ENCODE measurements around the gene SLC3A2.

SLC3A2 gene

DNA sequence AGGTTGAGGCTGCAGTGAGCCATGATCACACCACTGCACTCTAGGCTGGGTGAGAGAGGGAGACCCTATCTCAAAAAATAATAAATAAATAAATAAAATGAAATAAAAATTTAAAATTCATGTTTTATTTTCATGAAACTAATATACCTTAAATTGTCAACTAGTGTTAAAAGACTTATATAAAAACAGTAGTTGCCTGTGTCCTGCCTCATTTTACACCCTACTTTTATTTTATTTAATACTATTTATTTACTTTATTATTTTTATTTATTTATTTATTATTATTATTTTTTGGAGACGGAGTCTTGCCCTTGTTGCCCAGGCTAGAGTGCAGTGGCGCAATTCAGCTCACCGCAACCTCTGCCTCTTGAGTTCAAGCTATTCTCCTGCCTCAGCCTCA is 36.5 kb upstream of the SLC3A2 start:
- H3K9me3 ChIP-seq (ENCODE audit: control insufficient read depth, insufficient read depth, low read length), result 0 out of 2 replicates have a peak, but pooled peaks cover 2% of the 10 kb centered on the region
- no peaks in the 10 kb centered on the region for H3K4me1 ChIP-seq (ENCODE audit: insufficient read depth, low read length)
- no peaks in the 10 kb centered on the region for H3K36me3 ChIP-seq (ENCODE audit: insufficient read depth, low read length)
- H3K9ac ChIP-seq (ENCODE audit: low read depth, low read length), result no peak overlapping the region

DNA sequence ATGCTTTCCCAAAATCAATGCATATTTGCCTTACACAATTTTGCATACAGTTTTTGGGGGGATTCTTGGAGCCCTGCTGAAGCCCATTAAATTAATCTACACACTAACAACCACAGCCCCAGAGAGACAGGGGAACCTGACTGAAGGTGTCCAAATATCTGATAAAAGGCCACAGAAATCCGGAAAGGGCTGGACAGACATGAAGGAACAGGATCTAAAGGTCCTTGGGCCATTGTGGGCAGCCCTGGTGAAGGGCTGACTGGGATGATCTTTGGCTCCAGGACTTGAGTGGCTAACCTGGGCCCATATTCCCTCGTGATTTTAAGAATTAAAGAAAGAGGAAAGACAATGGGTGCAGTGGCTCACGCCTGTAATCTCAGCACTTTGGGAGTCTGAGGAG is 34.5 kb upstream of the SLC3A2 start:
- H3K9ac ChIP-seq (ENCODE audit: low read depth, low read length), result no peak overlapping the region
- no peaks in the 10 kb centered on the region for H3K36me3 ChIP-seq (ENCODE audit: insufficient read depth, low read length)
- no peaks in the 10 kb centered on the region for H3K4me1 ChIP-seq (ENCODE audit: insufficient read depth, low read length)
- H3K9me3 ChIP-seq (ENCODE audit: control insufficient read depth, insufficient read depth, low read length), result 0 out of 2 replicates have a peak, but pooled peaks cover 2% of the 10 kb centered on the region

DNA sequence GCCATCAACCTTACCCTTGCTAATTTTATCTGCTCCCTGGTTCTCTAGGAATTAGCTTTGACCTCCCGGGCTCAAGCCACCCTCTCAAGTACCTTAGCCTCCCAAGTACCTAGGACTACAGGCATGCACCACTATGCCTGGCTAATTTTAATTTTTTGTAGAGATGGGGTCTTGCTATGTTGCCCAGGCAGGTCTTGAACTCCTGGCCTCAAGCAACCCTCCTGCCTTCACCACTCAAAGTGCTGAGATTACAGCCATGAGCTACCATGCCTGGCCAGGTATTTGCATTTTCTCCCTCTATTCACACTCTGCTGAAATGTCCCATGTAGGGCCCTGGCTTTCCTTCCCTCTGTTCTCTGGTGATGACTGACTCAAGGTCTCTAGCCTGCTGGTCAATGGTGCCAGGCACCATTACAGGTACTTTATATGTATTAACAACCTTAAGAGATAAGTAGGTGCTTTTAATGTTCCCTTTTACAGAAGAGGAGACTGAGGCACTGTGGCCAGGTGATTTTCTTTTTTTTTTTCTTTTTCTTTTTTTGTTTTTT is 32.9 kb upstream of the SLC3A2 start:
- Histone ChIP-seq H3K9me3 (ENCODE audit: control insufficient read depth, insufficient read depth, low read length) (0 out of 2 replicates have a peak, but pooled peaks cover 2% of the 10 kb centered on the region), H3K9ac (ENCODE audit: low read depth, low read length) (no peak overlapping the region), H3K4me1 (ENCODE audit: insufficient read depth, low read length) (no peaks in the 10 kb centered on the region), H3K36me3 (ENCODE audit: insufficient read depth, low read length) (peaks cover 9% of the 10 kb centered on the region)

DNA sequence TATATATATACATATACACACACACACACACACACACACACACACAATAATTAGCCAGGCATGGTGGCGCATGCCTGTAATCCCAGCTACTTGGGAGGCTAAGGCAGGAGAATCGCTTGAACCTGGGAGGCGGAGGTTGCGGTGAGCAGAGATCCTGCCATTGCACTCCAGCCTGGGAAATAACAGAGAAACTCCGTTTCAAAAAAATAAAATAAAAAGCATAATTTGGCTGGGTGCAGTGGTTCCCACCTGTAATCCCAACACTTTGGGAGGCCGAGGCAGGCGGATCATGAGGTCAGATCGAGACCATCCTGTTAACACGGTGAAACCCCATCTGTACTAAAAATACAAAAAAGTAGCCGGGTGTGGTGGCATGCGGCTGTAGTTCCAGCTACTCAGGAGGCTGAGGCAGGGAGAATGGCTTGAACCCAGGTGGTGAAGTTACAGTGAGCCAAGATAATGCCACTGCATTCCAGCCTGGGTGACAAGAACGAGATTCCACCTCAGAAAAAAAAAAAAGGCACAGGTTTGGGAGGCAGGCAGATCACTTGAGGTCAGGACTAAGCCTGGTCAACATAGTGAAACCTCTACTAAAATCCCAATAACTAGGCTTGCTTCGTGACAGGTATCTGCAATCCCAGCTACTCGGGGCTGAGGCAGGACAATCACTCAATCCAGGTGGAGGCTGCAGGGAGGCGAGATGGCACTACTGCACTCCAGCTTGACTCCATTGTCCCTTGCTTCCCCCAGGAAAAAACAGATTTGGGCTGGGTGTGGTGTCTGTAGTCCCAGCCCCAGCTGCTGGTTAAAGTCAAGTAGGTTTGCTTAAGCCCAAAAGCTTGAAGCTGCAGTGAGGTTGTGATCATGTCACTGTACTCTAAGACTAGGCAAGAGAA is 29.5 kb upstream of the SLC3A2 start:
- 0 out of 2 replicates have a peak, but pooled peaks cover 2% of the 10 kb centered on the region for H3K9me3 ChIP-seq (ENCODE audit: control insufficient read depth, insufficient read depth, low read length)
- 0 out of 2 replicates have a peak, but pooled peaks cover 3% of the 10 kb centered on the region for H3K4me1 ChIP-seq (ENCODE audit: insufficient read depth, low read length)
- peaks cover 36% of the 10 kb centered on the region for H3K36me3 ChIP-seq (ENCODE audit: insufficient read depth, low read length)
- no peak overlapping the region for H3K9ac ChIP-seq (ENCODE audit: low read depth, low read length)

DNA sequence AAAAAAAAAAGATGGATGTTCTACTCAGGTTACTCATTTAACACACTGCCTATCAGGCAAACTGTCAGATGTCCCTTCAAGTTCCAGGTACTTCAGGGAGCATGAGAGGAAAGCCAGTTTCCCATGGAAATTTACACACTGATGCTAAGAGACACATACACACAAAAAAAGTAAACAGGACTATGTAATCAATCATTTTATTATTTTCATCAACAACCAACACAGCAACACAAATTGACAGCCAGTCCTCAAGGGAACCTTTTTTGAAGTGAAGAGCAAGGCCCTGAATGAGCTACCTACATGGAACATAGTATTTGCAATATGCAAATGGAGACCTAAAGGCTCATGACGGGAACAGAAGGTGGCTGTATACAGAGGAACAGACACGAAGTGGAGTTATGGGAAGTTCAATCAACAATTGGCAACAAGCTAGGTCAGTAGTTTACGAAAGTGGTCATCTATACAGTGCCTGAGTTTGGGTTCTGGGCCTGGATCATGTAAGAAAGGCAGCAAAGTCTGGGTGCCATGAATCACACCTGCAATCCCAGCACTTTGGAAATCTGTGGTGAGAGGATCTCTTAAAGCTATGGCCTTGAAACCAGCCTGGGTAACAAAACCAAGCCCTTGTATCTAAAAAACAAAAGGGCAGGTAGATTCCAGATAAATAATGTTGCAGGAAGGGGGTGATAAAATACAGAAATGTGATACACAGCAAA is 28.7 kb upstream of the SLC3A2 start:
- Histone ChIP-seq H3K9ac (ENCODE audit: low read depth, low read length) (no peak overlapping the region), H3K4me1 (ENCODE audit: insufficient read depth, low read length) (0 out of 2 replicates have a peak, but pooled peaks cover 3% of the 10 kb centered on the region), H3K9me3 (ENCODE audit: control insufficient read depth, insufficient read depth, low read length) (no peaks in the 10 kb centered on the region), H3K36me3 (ENCODE audit: insufficient read depth, low read length) (peaks cover 36% of the 10 kb centered on the region)

DNA sequence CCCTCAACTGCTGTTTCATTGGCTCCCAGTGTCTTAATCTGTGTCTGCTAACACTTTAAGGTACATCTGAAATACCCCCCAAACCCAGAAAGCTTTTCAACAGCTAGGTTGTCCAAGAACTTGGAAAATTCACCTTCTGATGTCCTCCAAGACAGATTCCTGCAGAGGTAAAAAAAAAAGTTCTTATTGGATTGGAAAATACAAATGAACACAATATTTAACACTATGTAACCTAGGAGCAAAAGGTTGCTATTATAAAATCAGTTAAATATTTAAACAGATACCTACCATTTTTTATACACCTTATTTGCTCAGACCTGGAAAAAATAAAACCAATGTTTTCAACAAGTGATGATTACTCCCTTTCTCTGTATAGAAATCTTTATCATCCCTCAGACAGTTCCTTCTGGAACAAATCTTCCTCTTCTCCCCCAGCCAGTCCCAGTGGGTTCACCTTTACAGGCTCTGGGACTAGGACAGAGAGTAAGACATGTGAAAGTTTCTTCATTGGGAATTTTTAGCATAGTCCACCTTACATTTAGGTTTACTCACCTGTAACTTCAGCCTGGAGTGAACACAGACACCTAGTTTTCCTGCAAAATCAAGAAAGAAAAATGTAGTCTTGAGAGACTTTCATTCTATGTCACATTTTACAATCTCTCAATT is 28.0 kb upstream of the SLC3A2 start:
- Histone ChIP-seq H3K9me3 (ENCODE audit: control insufficient read depth, insufficient read depth, low read length) (no peaks in the 10 kb centered on the region), H3K4me1 (ENCODE audit: insufficient read depth, low read length) (0 out of 2 replicates have a peak, but pooled peaks cover 3% of the 10 kb centered on the region), H3K9ac (ENCODE audit: low read depth, low read length) (peak overlapping the region; percentile 86; the same call in 1 of the 2 replicates), H3K36me3 (ENCODE audit: insufficient read depth, low read length) (peaks cover 36% of the 10 kb centered on the region)

DNA sequence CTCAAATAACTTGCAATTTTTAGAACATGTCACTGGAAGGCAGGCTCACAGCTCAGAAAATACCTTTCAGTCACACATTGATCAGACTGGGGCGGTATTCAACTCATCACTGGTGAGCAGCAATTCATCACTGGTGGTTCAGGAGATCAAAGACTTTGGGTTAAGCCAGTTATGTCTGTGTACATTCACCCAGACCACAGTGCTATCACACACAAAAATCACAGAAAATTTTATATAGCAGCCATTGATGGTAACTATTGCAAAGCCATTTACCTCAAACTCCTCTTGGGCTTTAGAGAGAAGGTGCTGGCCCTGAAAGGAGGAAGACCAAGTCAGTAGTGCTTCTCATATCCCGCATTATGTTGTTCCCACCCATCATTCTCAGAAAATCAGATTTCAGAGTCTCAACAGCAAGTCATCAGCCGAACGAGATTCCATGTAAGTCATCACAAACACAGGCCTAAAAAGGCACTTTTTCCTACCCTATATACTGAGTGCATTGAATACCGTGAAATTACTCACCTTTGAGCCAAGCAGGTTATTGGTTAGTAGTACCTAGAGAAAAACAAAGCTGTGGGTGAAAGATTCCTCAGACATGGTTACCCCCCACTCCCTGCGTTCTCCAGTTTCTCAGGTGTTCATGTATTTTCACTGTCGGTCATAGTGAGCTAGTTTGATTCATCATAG is 27.3 kb upstream of the SLC3A2 start:
- no peaks in the 10 kb centered on the region for H3K9me3 ChIP-seq (ENCODE audit: control insufficient read depth, insufficient read depth, low read length)
- H3K36me3 ChIP-seq (ENCODE audit: insufficient read depth, low read length), result peaks cover 36% of the 10 kb centered on the region
- 0 out of 2 replicates have a peak, but pooled peaks cover 3% of the 10 kb centered on the region for H3K4me1 ChIP-seq (ENCODE audit: insufficient read depth, low read length)
- H3K9ac ChIP-seq (ENCODE audit: low read depth, low read length), result peak overlapping the region; percentile 86

DNA sequence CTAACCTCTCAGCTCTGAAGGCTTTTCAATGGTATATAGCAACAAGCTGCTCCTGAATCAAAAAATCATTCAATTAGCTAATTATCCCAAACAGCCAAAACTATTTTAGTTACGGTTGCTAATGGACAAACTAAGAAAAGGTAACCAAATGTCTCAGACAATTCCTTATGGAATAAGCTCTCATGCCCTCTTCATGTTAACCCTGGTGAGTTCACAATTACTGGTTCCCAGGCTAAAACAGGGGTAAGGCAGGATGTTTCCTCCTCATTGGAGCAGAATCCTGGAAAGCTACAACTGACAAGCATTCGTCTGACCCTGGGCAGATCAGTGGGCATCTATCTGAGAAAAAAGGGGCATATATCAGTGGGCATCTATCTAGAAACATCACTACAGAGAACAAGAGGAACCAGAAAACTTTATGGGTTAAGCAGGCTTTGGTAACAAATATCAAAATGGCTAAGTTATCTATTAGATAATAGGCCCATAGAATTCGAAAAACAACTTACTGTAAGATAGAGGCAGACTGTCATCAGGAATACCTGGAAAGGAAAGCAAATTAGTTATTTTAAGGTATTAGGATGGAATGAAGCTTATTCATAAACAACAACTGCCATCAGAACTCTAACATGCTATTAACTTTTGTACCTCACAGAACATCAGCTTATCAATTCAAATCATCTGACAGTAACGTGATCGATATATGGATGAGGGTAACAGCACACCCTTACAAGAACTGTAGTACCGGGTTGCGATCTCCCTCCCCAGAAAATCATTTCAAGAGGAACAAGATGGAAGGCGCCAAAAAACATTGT is 26.5 kb upstream of the SLC3A2 start:
- Histone ChIP-seq H3K36me3 (ENCODE audit: insufficient read depth, low read length) (peaks cover 36% of the 10 kb centered on the region), H3K9ac (ENCODE audit: low read depth, low read length) (peak overlapping the region; percentile 86), H3K4me1 (ENCODE audit: insufficient read depth, low read length) (0 out of 2 replicates have a peak, but pooled peaks cover 3% of the 10 kb centered on the region), H3K9me3 (ENCODE audit: control insufficient read depth, insufficient read depth, low read length) (no peaks in the 10 kb centered on the region)

DNA sequence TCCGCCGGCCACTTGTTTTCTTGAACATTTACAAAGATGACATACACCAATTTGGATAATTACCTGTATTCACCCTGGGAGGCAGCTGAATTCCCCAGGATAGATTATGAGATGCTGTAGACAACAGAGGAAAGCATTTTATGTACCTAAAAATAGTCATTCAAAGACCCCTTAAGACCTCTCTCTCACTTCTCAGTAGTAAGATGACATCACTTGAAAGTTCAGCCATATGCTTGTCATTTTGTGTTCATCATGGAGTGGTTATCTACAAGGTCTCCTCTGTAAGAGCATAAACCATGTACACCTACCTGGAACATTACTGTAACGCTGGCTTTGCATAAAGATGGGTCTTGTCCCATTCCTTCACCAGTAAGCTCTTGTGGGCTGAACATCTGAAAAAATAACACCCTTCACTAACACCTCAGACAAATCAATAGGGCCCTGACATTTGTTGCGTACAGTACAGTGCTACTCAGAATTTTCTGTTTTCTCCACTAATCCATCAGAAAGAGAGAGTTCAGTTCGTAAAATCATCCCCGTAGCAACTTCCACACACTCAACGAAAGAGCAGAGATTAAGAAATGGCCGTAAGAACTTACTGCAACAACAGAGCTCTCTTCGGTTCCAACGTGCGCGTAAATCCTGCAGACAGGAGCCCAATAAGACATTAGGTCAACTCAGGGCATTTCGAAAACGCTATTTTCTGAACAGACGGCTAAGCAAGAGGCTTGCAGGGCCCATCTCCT is 25.7 kb upstream of the SLC3A2 start:
- H3K9ac ChIP-seq (ENCODE audit: low read depth, low read length), result peak overlapping the region; percentile 86
- H3K4me1 ChIP-seq (ENCODE audit: insufficient read depth, low read length), result peaks cover 8% of the 10 kb centered on the region; the same call in 1 of the 2 replicates
- H3K36me3 ChIP-seq (ENCODE audit: insufficient read depth, low read length), result peaks cover 38% of the 10 kb centered on the region
- H3K9me3 ChIP-seq (ENCODE audit: control insufficient read depth, insufficient read depth, low read length), result no peaks in the 10 kb centered on the region

DNA sequence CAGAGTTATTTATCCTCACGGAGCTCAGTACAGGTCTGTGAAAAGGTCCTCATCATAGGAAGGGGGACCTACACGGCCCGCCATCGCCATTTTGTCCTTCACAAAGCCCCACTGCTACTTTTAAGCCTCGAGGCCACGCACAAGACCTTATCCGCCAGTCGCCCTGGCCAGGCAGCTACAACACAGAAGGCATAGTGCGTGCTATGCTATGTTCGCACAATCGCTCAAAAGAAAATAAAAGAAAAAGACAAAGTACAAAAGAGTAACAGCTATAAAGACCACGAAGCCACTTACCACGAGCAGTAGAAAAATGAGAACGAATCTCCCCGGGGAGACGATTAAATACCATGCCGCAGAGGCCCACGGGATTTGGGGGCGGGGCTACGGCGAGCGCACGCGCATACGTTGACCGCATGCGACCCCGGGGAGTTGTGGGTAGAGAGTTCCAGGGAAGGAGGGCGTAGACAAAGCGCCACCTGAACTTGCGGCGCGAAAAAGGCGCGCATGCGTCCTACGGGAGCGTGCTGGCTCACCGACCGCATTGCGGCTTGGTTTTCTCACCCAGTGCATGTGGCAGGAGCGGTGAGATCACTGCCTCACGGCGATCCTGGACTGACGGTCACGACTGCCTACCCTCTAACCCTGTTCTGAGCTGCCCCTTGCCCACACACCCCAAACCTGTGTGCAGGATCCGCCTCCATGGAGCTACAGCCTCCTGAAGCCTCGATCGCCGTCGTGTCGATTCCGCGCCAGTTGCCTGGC is 24.9 kb upstream of the SLC3A2 start:
- peaks cover 9% of the 10 kb centered on the region; the same call in 1 of the 2 replicates for H3K4me1 ChIP-seq (ENCODE audit: insufficient read depth, low read length)
- no peaks in the 10 kb centered on the region for H3K9me3 ChIP-seq (ENCODE audit: control insufficient read depth, insufficient read depth, low read length)
- peaks cover 38% of the 10 kb centered on the region for H3K36me3 ChIP-seq (ENCODE audit: insufficient read depth, low read length)
- H3K9ac ChIP-seq (ENCODE audit: low read depth, low read length), result peak overlapping the region; percentile 86

DNA sequence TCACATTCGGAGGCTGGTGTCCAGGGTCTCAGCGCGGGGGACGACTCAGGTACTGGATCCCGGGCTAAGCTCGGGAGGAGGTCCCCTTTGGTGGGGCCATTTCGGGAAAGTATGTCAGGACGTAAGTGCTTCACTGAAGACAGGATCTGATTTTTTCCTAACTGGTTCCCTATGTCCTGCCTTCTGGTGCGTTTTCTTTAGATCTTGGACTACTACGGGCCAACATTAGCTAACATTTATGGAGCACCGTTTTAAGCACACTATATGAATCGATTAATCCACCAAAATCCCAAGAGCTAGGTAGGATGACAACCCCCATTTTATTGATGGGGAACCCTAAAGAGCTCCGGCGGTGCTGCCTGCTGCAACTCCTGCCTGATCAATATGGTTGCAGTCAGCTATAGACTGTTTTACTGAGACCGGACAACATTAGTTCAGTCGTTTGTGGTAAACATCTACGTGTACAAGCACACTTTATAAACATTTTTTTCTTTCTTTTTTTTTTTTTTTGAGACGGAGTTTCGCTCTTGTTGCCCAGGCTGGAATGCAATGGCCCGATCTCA is 24.3 kb upstream of the SLC3A2 start:
- H3K4me1 ChIP-seq (ENCODE audit: insufficient read depth, low read length), result peaks cover 15% of the 10 kb centered on the region
- H3K36me3 ChIP-seq (ENCODE audit: insufficient read depth, low read length), result peaks cover 38% of the 10 kb centered on the region
- H3K9ac ChIP-seq (ENCODE audit: low read depth, low read length), result peak overlapping the region; percentile 71
- no peaks in the 10 kb centered on the region for H3K9me3 ChIP-seq (ENCODE audit: control insufficient read depth, insufficient read depth, low read length)
